Psoas muscle (tissue), 8 donors: Measurements from ENCODE around the gene ZNF397. TPM values are rescaled to one million over a fixed set of nuclear protein-coding genes. Genes with fewer than 3 reads are reported as not detected.

ENCODE experiments used
- ATAC-seq, 4 donors: fragments of 200-7000 bp; cut with Tn5 transposase; one replicate each; pipeline ENCODE4 v1.9.1; 2020; ENCODE audit warnings: moderate library complexity in 3 of 4, mild to moderate bottlenecking in 2 of 4
- DNase-seq, 2 donors: peaks; one replicate each; pipeline ENCODE4 v3.0.0-alpha.2; 2020
- H3K27ac ChIP-seq: fragments of 200-600 bp; one replicate; pipeline ENCODE4 v1.8.0; 2022
- H3K27me3 ChIP-seq, 3 donors: fragments of 200-600 bp in 1 of 3; one replicate each; pipeline versions ENCODE4 v1.6.1 to v1.8.0; 2013 to 2022; ENCODE audit warnings: low read length in 2 of 3, mild to moderate bottlenecking in 2 of 3, moderate library complexity in 1 of 3; ENCODE audit not compliant: insufficient read depth in 3 of 3
- H3K36me3 ChIP-seq, 2 donors: fragments of 200-600 bp in 1 of 2; one replicate each; pipeline versions ENCODE4 v1.6.1 to v1.8.0; 2013 to 2022; ENCODE audit warnings: low read depth in 1 of 2, mild to moderate bottlenecking in 1 of 2, moderate library complexity in 1 of 2; ENCODE audit not compliant: insufficient read depth in 1 of 2
- H3K4me1 ChIP-seq: fragments of 200-600 bp; one replicate; pipeline ENCODE4 v1.8.0; 2022
- H3K4me3 ChIP-seq: fragments of 200-600 bp; one replicate; pipeline ENCODE4 v1.8.0; 2022; ENCODE audit warnings: mild to moderate bottlenecking
- H3K9me3 ChIP-seq: fragments of 200-600 bp; one replicate; pipeline ENCODE4 v1.8.0; 2022
- WGBS, 3 donors: extraction: QIAGEN DNeasy Blood & Tissue Kit; methylation state at CpG; one replicate each; pipeline versions ENCODE4 v1.1.6 to v1.1.7; 2013; 5-methylcytosine and 5-hydroxymethylcytosine counted together
- intact Hi-C, 2 donors: fragments of 100-400 bp; cut with DNase I; formaldehyde crosslinking; loops; one replicate each; pipeline versions ENCODE4 v1.11.0 to v1.14.2; 2022
- polyA plus RNA-seq, 3 donors: library from polyadenylated mRNA; stranded (reverse); fragments of 200-250 nt; gene quantifications; one replicate each; pipeline ENCODE4 v1.2.3, GENCODE V29; 2013
- total RNA-seq, 4 donors: library from RNA; stranded (reverse); fragmentation: NEBNext Ultra II Directional in 2 of 4; extraction: Animal tissue kit (Norgen Biotek cat#: 25700) in 2 of 4; gene quantifications; one replicate each; pipeline versions ENCODE4 v1.2.1 to v1.2.4, GENCODE V29; 2021 to 2023
- TF ChIP-seq, protein P1 (sequence below): fragments of 200-600 bp; IDR thresholded peaks from one replicate; pipeline ENCODE4 v1.8.0; 2022; ENCODE audit warnings: antibody characterized with exemption
- donor health status: healthy with polysubstance abuse.
- donor health status: DM: no; HTN: no; CAD: no; lungs with moderate emphysema.
- donor health status: Bipolar disorder and iron deficiency.
- donor health status: healthy.
- donor health status: DM: yes; HTN: yes; CAD: no.
- donor health status: DM: no; HTN: no; CAD: no.
- donor health status: DM: no; HTN: no; CAD: no.
- donor health status: DM: yes; HTN: yes; CAD: no.

The ZNF397 gene
- total and polyA plus RNA-seq, 7 donors, result 10.5 to 34.5 (median 18.3) TPM

DNA sequence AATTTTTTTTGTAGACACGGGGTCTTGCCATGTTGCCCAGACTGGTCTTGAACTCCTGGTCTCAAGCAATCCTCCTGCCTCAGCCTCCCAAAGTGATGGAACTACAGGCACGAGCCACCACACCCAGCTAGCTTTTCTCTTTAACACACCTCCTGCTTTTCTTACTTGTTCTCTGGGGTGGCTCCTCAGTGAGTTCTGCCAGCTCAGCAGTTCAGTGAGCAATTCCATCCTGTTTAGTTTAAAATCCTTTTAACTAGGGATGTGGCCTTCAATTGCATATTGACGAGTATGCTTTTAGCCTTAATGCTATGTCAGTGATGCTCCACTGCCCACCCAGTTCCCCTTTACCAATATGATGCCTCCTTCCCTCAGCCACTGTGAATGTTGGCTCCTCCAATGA lies 16.1 kb downstream of the ZNF397 start:
- 90 to 96% (median 93%) methylated on average over 3 of the region's 3 CpGs for WGBS, 3 donors
- no peaks in the 10 kb centered on the region for H3K4me1 ChIP-seq
- TF ChIP-seq, protein P1, sequence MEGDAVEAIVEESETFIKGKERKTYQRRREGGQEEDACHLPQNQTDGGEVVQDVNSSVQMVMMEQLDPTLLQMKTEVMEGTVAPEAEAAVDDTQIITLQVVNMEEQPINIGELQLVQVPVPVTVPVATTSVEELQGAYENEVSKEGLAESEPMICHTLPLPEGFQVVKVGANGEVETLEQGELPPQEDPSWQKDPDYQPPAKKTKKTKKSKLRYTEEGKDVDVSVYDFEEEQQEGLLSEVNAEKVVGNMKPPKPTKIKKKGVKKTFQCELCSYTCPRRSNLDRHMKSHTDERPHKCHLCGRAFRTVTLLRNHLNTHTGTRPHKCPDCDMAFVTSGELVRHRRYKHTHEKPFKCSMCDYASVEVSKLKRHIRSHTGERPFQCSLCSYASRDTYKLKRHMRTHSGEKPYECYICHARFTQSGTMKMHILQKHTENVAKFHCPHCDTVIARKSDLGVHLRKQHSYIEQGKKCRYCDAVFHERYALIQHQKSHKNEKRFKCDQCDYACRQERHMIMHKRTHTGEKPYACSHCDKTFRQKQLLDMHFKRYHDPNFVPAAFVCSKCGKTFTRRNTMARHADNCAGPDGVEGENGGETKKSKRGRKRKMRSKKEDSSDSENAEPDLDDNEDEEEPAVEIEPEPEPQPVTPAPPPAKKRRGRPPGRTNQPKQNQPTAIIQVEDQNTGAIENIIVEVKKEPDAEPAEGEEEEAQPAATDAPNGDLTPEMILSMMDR, result no peak
- H3K27ac ChIP-seq, result no peak overlapping the region
- peaks cover 10 to 76% of the 10 kb centered on the region in 2 donors for H3K36me3 ChIP-seq
- no peak overlapping the region for H3K4me3 ChIP-seq
- peaks cover 18% of the 10 kb centered on the region for H3K9me3 ChIP-seq
- H3K27me3 ChIP-seq, result no peaks in the 10 kb centered on the region
- no peak for ATAC-seq
- intact Hi-C loops, result no loop called here
- no peak for DNase-seq

DNA sequence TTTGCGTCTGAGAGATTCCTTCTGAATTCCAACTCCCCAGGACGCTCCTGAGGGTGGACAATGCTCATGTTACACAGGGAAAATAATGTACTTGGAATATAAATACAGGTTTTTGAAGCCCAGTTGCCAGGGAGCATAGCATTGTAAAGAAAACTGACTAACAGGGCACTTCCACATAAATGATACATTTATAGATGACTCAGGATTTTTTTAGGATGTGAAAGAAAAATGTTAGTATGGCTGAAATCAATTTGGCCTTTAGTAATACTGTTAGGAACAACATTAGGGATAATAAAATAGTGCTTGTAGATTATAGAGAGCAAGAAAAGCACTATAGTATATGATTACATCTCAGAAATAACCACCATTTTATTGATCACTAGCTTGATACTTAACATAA lies 23.6 kb downstream of the ZNF397 start:
- Histone ChIP-seq H3K27me3 (no peaks in the 10 kb centered on the region), H3K9me3 (peaks cover 5% of the 10 kb centered on the region), H3K36me3 (peaks cover 3 to 42% of the 10 kb centered on the region in 2 donors), H3K27ac (no peak overlapping the region), H3K4me1 (no peaks in the 10 kb centered on the region), H3K4me3 (no peak overlapping the region)
- TF ChIP-seq, protein P1, result no peak
- 81 to 85% (median 84%) methylated on average over 2 of the region's 2 CpGs for WGBS, 3 donors
- ATAC-seq, result no peak
- intact Hi-C loops, result no loop called here
- DNase-seq, result no peak

DNA sequence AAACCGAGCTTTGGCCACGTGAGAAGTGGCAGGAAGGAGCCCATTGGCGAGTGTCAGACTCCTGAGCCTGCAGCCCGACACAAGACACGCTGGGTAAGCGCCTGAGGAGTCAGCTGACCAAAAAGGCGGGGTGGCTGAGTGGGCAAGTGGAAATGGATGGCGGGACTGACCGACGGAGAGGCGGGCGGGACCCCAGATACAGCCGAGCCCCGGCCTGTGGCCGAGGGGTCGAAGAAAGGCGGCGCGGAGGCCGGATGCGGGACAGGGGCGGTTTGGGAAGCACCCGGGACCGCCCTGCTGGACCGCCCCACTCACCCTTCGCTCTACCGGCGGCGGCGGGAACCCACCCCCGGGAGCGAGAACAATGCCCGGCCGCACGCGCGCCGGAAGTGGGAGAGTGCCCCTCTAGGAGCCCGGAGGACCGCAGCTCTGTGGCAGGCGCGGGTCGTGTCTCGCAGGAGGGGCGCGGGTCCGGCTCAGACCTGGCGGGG lies 26.4 kb downstream of the ZNF397 start:
- Histone ChIP-seq H3K4me3 (peak overlapping the region; percentile 73), H3K27ac (peak overlapping the region; percentile 78), H3K9me3 (peaks cover 5% of the 10 kb centered on the region), H3K27me3 (no peaks in the 10 kb centered on the region), H3K4me1 (no peaks in the 10 kb centered on the region), H3K36me3 (peaks cover 2 to 22% of the 10 kb centered on the region in 2 donors)
- DNase-seq, result peak; percentile 85 to 89
- peak; percentile 88 to 95 (median 95) for ATAC-seq
- WGBS, 3 donors, result 0 to 2% (median 1%) methylated on average over 42 to 48 of the region's 48 CpGs
- TF ChIP-seq, protein P1, result no peak
- intact Hi-C loops, result loop anchor here in 1 of 2 donors (1.0 kb wide), 1 partner anchor 23 kb away; the partner anchor contains the start of gene ZSCAN30

DNA sequence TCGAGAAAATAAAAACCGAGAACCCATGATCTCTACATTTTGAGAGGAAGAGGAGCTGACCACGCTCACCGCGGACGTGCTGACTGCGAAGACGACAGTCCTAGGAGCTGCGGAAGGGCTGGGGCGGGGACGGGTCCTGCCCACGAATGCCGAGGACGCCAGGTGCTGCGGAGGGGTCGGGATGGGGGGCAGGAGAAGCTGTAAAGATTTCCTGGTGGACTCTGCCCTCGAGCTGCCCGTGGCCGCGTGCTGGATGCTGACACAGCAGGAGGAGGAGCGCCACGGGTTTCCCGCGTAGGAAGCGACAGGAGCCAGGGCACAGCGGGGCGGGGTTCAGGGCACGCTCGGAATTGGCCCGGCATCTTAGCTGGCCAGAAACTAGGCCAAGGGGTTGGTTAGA lies 27.0 kb downstream of the ZNF397 start:
- no peaks in the 10 kb centered on the region for H3K27me3 ChIP-seq
- H3K4me3 ChIP-seq, result peak overlapping the region; percentile 73
- ATAC-seq (peak; percentile 20 to 51 (median 34)), DNase-seq (peak; percentile 26 to 67)
- H3K36me3 ChIP-seq, result peaks cover 0 to 16% of the 10 kb centered on the region in 2 donors
- WGBS, 3 donors, result 31 to 40% (median 31%) methylated on average over 28 to 30 of the region's 30 CpGs
- H3K4me1 ChIP-seq, result no peaks in the 10 kb centered on the region
- intact Hi-C loops, result loop anchor here in 1 of 2 donors (1.0 kb wide), 1 partner anchor 22 kb away; the partner anchor contains the start of gene ZSCAN30
- peak overlapping the region; percentile 78 for H3K27ac ChIP-seq
- TF ChIP-seq, protein P1, result no peak
- H3K9me3 ChIP-seq, result peaks cover 5% of the 10 kb centered on the region

DNA sequence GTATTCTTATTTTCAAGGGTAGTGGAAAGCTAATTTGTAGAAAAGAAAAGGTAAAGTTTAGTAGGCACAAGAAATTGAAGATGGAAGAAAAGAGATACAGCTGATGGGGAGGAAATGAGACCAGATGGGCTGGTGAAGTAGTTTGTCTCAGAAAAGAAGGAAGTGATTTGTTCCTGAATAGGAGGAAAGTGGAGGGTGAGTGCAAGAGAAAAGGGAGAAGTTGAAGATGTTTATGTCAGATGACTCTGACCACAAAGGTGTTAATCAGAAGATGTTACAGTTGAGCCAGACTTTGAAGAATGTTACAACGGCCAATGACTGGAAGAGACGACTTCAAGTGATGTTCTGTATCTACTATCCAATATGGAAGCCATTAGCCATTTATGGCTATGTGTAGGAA lies 28.0 kb downstream of the ZNF397 start:
- Histone ChIP-seq H3K27ac (no peak overlapping the region), H3K4me3 (no peak overlapping the region), H3K27me3 (no peaks in the 10 kb centered on the region), H3K4me1 (no peaks in the 10 kb centered on the region), H3K36me3 (peaks cover 0 to 6% of the 10 kb centered on the region in 2 donors), H3K9me3 (peaks cover 5% of the 10 kb centered on the region)
- ATAC-seq, result no peak
- intact Hi-C loops, result no loop called here
- TF ChIP-seq, protein P1, result no peak
- DNase-seq, result no peak
- WGBS, 3 donors, result 66 to 95% (median 88%) methylated on average over 2 of the region's 2 CpGs
